HCT116 (cell line): ENCODE measurements around the gene SYN1. TPM values are rescaled to one million over a fixed set of nuclear protein-coding genes. Genes with fewer than 3 reads are reported as not detected.

Experiments
- ATAC-seq: fragments of 200-7000 bp; cut with Tn5 transposase; 2 replicates; pipeline ENCODE4 v1.9.1; 2020; ENCODE audit warnings: mild to moderate bottlenecking, moderate library complexity
- BruUV-seq: library from RNA; stranded (reverse); fragments of 400-500 nt; replicated peaks from 2 replicates; lab custom pipeline; 2021; lab: Mats Ljungman, UMichigan
- CTCF ChIA-PET: fragments of 300-600 bp; sonication (Branson Sonifier 250); formaldehyde crosslinking; loops from one replicate; lab custom pipeline; 2021; ENCODE audit warnings: antibody characterized with exemption; lab: Charles Lee
- POLR2A ChIA-PET: fragments of 300-600, 350-600 bp; sonication (Branson Sonifier 250); formaldehyde crosslinking; loops from one replicate; lab custom pipeline; 2021; ENCODE audit warnings: antibody characterized with exemption; lab: Charles Lee
- RAD21 ChIA-PET, 2 experiments: fragments of 300-600 bp; sonication (Branson Sonifier 250); formaldehyde crosslinking; loops; one replicate each; lab custom pipeline; 2023; ENCODE audit warnings: low total read pairs in 2 of 2; ENCODE audit not compliant: uncharacterized antibody in 2 of 2, unreplicated experiment in 2 of 2, low non-redundant PET in 1 of 2; lab: Charles Lee
- DNase-seq: peaks from one replicate; pipeline ENCODE4 v3.0.0-alpha.2; 2010; ENCODE audit warnings: low read depth, low spot score
- H2AFZ ChIP-seq: fragments of 200-600 bp; shearing (Covaris generic), sonication (generic); 2 replicates; pipeline ENCODE4 v1.6.1; 2017; ENCODE audit warnings: low read depth, mixed run types, mixed read lengths, antibody characterized with exemption, low read length; ENCODE audit not compliant: poor library complexity, severe bottlenecking
- H3K27ac ChIP-seq: 2 replicates; pipeline ENCODE4 v1.5.1; 2012; ENCODE audit warnings: low read depth, low read length
- H3K27me3 ChIP-seq: fragments of 200-600 bp; sonication (generic); 2 replicates; pipeline ENCODE4 v1.6.1; 2016; ENCODE audit warnings: mixed run types, low read length, mixed read lengths; ENCODE audit not compliant: insufficient read depth
- H3K36me3 ChIP-seq, 2 experiments: fragments of 200-500 bp in 1 of 2; fragments of 200-600 bp in 1 of 2; sonication (Bioruptor generic) in 1 of 2; sonication (generic) in 1 of 2; 2 replicates each; pipeline versions ENCODE4 v1.5.1 to v1.6.1; 2014 to 2016; ENCODE audit warnings: low read length in 2 of 2, inconsistent platforms in 1 of 2, mixed read lengths in 1 of 2, mixed run types in 1 of 2; ENCODE audit not compliant: insufficient read depth in 2 of 2, control insufficient read depth in 1 of 2
- H3K4me1 ChIP-seq, 2 experiments: fragments of 200-600 bp in 1 of 2; sonication (generic) in 1 of 2; 2 replicates each; pipeline versions ENCODE4 v1.5.1 to v1.6.1; 2012 to 2017; ENCODE audit warnings: low read length in 2 of 2, inconsistent platforms in 1 of 2, mild to moderate bottlenecking in 1 of 2, mixed read lengths in 1 of 2, mixed run types in 1 of 2, moderate library complexity in 1 of 2; ENCODE audit not compliant: insufficient read depth in 2 of 2, control insufficient read depth in 1 of 2
- H3K4me2 ChIP-seq: fragments of 200-600 bp; sonication (generic); 2 replicates; pipeline ENCODE4 v1.6.1; 2017; ENCODE audit warnings: mixed run types, low read length, mixed read lengths
- H3K4me3 ChIP-seq, 2 experiments: fragments of 200-600 bp in 1 of 2; sonication (generic) in 1 of 2; replicated peaks in 1 of 2; 2 replicates each; pipeline ENCODE4 v1.5.1; 2011 to 2016; ENCODE audit warnings: low read length in 2 of 2, control low read depth in 1 of 2, low read depth in 1 of 2, mild to moderate bottlenecking in 1 of 2, mixed read lengths in 1 of 2, mixed run types in 1 of 2
- H3K79me2 ChIP-seq: fragments of 200-600 bp; sonication (generic); 2 replicates; pipeline ENCODE4 v1.6.1; 2017; ENCODE audit warnings: mild to moderate bottlenecking, mixed run types, low read length, moderate library complexity, mixed read lengths; ENCODE audit not compliant: insufficient read depth
- H3K9ac ChIP-seq: fragments of 200-600 bp; sonication (generic); 2 replicates; pipeline ENCODE4 v1.6.1; 2016; ENCODE audit warnings: low read length, mixed read lengths
- H3K9me2 ChIP-seq: fragments of 200-600 bp; sonication (generic), shearing (Covaris generic); 2 replicates; pipeline ENCODE4 v1.6.1; 2017; ENCODE audit warnings: mixed run types, mild to moderate bottlenecking, moderate library complexity; ENCODE audit not compliant: insufficient read depth
- H3K9me3 ChIP-seq, 2 experiments: fragments of 200-500 bp in 1 of 2; fragments of 200-600 bp in 1 of 2; sonication (Bioruptor generic) in 1 of 2; sonication (generic) in 1 of 2; 2 replicates each; pipeline ENCODE4 v1.6.1; 2014 to 2017; ENCODE audit warnings: low read length in 2 of 2, mixed read lengths in 2 of 2, inconsistent platforms in 1 of 2, low read depth in 1 of 2, mild to moderate bottlenecking in 1 of 2, mixed run types in 1 of 2, moderate library complexity in 1 of 2; ENCODE audit not compliant: control insufficient read depth in 1 of 2, insufficient read depth in 1 of 2
- H4K20me1 ChIP-seq: fragments of 200-600 bp; sonication (generic), shearing (Covaris generic); 2 replicates; pipeline ENCODE4 v1.6.1; 2017; ENCODE audit warnings: mixed run types, mild to moderate bottlenecking, moderate library complexity; ENCODE audit not compliant: insufficient read depth
- CBX3 ChIP-seq: IDR thresholded peaks from 2 replicates; pipeline ENCODE4 v1.6.1; 2012; ENCODE audit warnings: low read depth
- CTCF ChIP-seq, 3 experiments: fragments of 200-600 bp in 1 of 3; sonication (generic) in 1 of 3; IDR thresholded peaks in 2 of 3; conservative IDR thresholded peaks in 1 of 3; 2 replicates each; pipeline ENCODE4 v1.5.1; 2012 to 2017; ENCODE audit warnings: low read depth in 2 of 3, low read length in 2 of 3, antibody characterized with exemption in 1 of 3, borderline replicate concordance in 1 of 3, control low read depth in 1 of 3, mild to moderate bottlenecking in 1 of 3, mixed read lengths in 1 of 3, mixed run types in 1 of 3, moderate library complexity in 1 of 3; ENCODE audit not compliant: insufficient read depth in 1 of 3
- EGR1 ChIP-seq: IDR thresholded peaks from 2 replicates; pipeline ENCODE4 v1.6.1; 2012; ENCODE audit warnings: low read depth
- EZH2 ChIP-seq: fragments of 200-600 bp; sonication (generic); IDR thresholded peaks from 2 replicates; pipeline ENCODE4 v1.6.1; 2017; ENCODE audit warnings: antibody characterized with exemption, mixed run types
- FOSL1 ChIP-seq: IDR thresholded peaks from 2 replicates; pipeline ENCODE4 v1.6.1; 2012; ENCODE audit warnings: low read depth
- POLR2A ChIP-seq: IDR thresholded peaks from 2 replicates; pipeline ENCODE4 v1.7.0; 2011; ENCODE audit warnings: borderline replicate concordance; ENCODE audit not compliant: insufficient read depth, insufficient read length; ENCODE audit errors: extremely low read depth
- POLR2AphosphoS5 ChIP-seq: IDR thresholded peaks from 2 replicates; pipeline ENCODE4 v1.6.1; 2011; ENCODE audit warnings: mild to moderate bottlenecking, low read depth, low read length, moderate library complexity
- RAD21 ChIP-seq: IDR thresholded peaks from 2 replicates; pipeline ENCODE4 v1.6.1; 2012; ENCODE audit warnings: low read depth, mild to moderate bottlenecking
- SIN3A ChIP-seq: IDR thresholded peaks from 2 replicates; pipeline ENCODE4 v1.6.1; 2012; ENCODE audit warnings: low read depth
- SRF ChIP-seq: IDR thresholded peaks from 2 replicates; pipeline ENCODE4 v1.6.1; 2012; ENCODE audit warnings: low read depth
- intact Hi-C: fragments of 100-400 bp; cut with micrococcal nuclease; formaldehyde crosslinking; loops from 2 replicates; pipeline ENCODE4 v1.10.0; 2022
- total RNA-seq: library from RNA; stranded (reverse); gene quantifications from one replicate; pipeline ENCODE4 v1.2.1, GENCODE V29; 2021; ENCODE audit not compliant: unreplicated experiment

Gene SYN1
- total RNA-seq, 1 experiment from 2014 or later, result 0.86 TPM

GRCh38 chrX:47625365-47625764, 5.7 kb upstream of the SYN1 start:
- DNase-seq, result no peak
- H2AFZ ChIP-seq, result no peak overlapping the region
- intact Hi-C loops, result loop anchor here (5.0 kb wide), 1 partner anchor 63 kb away; the partner anchor contains the start of gene ARAF
- no peaks in the 10 kb centered on the region for H3K27me3 ChIP-seq
- RAD21 ChIA-PET, result no interaction called here
- H3K4me1 ChIP-seq, result no peaks in the 10 kb centered on the region
- no peak overlapping the region for H3K9ac ChIP-seq
- BruUV-seq, result no TSS peak
- POLR2A ChIA-PET, result no interaction called here
- H3K27ac ChIP-seq, result no peak overlapping the region
- H3K4me3 ChIP-seq, result no peak overlapping the region
- H4K20me1 ChIP-seq, result no peaks in the 10 kb centered on the region
- no peaks in the 10 kb centered on the region for H3K9me3 ChIP-seq
- CTCF ChIA-PET, result no interaction called here
- H3K36me3 ChIP-seq, result no peaks in the 10 kb centered on the region
- H3K79me2 ChIP-seq, result no peaks in the 10 kb centered on the region
- H3K4me2 ChIP-seq, result no peak overlapping the region
- TF ChIP-seq POLR2A, result no peak
- TF ChIP-seq SRF, result no peak
- TF ChIP-seq CBX3, result no peak
- TF ChIP-seq POLR2AphosphoS5, result no peak
- no peak for TF ChIP-seq EZH2
- TF ChIP-seq SIN3A, result no peak
- no peak for TF ChIP-seq EGR1
- no peak for TF ChIP-seq FOSL1
- ATAC-seq, result no peak
- H3K9me2 ChIP-seq, result no peaks in the 10 kb centered on the region

- ATAC-seq (peak; percentile 64), DNase-seq (no peak)
- no TSS peak for BruUV-seq
- intact Hi-C loops, result no loop called here
- TF ChIP-seq RAD21, result no peak
- TF ChIP-seq CTCF (IDR thresholded peaks at IDR 0.05 in 2 of 3, conservative IDR thresholded peaks at IDR 0.05 in 1 of 3; ENCODE audit: borderline replicate concordance in 1 of 3, insufficient read depth in 1 of 3, low read depth in 2 of 3, low read length in 2 of 3), result no peak
- ChIA-PET CTCF (no interaction called here), RAD21 (no interaction called here), POLR2A (no interaction called here)
- Histone ChIP-seq H3K79me2 (no peaks in the 10 kb centered on the region), H3K36me3 (no peaks in the 10 kb centered on the region), H3K27ac (no peak overlapping the region), H3K4me3 (no peak overlapping the region), H2AFZ (no peak overlapping the region), H3K27me3 (no peaks in the 10 kb centered on the region), H3K9me3 (no peaks in the 10 kb centered on the region), H3K4me2 (no peak overlapping the region), H3K4me1 (no peaks in the 10 kb centered on the region), H4K20me1 (no peaks in the 10 kb centered on the region), H3K9me2 (no peaks in the 10 kb centered on the region), H3K9ac (no peak overlapping the region)
Observed at GRCh38 chrX:47623540-47624027, 3.9 kb upstream of the SYN1 start.
